ENCODE data around the gene CAPN12. TPM values are rescaled to one million over a fixed set of nuclear protein-coding genes. Genes with fewer than 3 reads are reported as not detected.
"Not testable (repeated sequence)": the region's sequence is repeated elsewhere in the genome, so short reads cannot be mapped to it uniquely, and the experiment has no call there.

Gene CAPN12
- polyA plus RNA-seq, 1 donor (not counting 4 experiments of a cell fraction or from before 2014, with no cell fraction given) = 5.6 TPM

- H3K9me1 ChIP-seq (ENCODE audit: control insufficient read depth, extremely low read depth, insufficient read depth, low read length) = no peaks in the 10 kb centered on the region
- H3K4me3 ChIP-seq (ENCODE audit: control insufficient read depth in 2 of 3, extremely low read depth in 1 of 3, insufficient read depth in 2 of 3, low read depth in 1 of 3, low read length in 3 of 3) = no peak overlapping the region
- no peaks in the 10 kb centered on the region for H3K36me3 ChIP-seq (ENCODE audit: control insufficient read depth in 2 of 2, extremely low read depth in 1 of 2, insufficient read depth in 2 of 2, low read length in 2 of 2)
- H3K4me2 ChIP-seq (ENCODE audit: control insufficient read depth, extremely low read depth, insufficient read depth, low read depth, low read length) = no peak overlapping the region
- FAIRE-seq = no peak
- H3K9ac ChIP-seq (ENCODE audit: control insufficient read depth, extremely low read depth, insufficient read depth, low read length) = no peak overlapping the region
- H4K20me1 ChIP-seq (ENCODE audit: control insufficient read depth, extremely low read depth, insufficient read depth, low read length) = no peaks in the 10 kb centered on the region
- H2AFZ ChIP-seq (ENCODE audit: control insufficient read depth, low read length) = no peak overlapping the region
- H3K79me2 ChIP-seq (ENCODE audit: control insufficient read depth, insufficient read depth, low read length) = no peaks in the 10 kb centered on the region
- peaks cover 6% of the 10 kb centered on the region for H3K4me1 ChIP-seq (ENCODE audit: control insufficient read depth, extremely low read depth, insufficient read depth, low read length)
- H3K27me3 ChIP-seq (ENCODE audit: control insufficient read depth, extremely low read depth, insufficient read depth, low read length) = no peaks in the 10 kb centered on the region
- no peak overlapping the region for H3K27ac ChIP-seq (ENCODE audit: control insufficient read depth, insufficient read depth, low read length)
- H3K9me3 ChIP-seq (ENCODE audit: control insufficient read depth, low read depth, low read length) = no peaks in the 10 kb centered on the region
- DNase-seq (ENCODE audit: low read depth, low spot score) = no peak
- TF ChIP-seq CTCF (optimal IDR thresholded peaks at IDR 0.05 in 1 of 3, IDR thresholded peaks at IDR 0.05 in 1 of 3, conservative IDR thresholded peaks at IDR 0.05 in 1 of 3; ENCODE audit: extremely low read depth in 1 of 3, insufficient read depth in 2 of 3, low read length in 3 of 3) (no peak), EZH2 (IDR thresholded peaks at IDR 0.05; ENCODE audit: low read length) (no peak)
- dilution Hi-C loops (cut with MboI; ENCODE audit: extremely low pct_ligation_motif_present, low sequenced_read_pairs) = no loop called here
Observed at GRCh38 chr19:38765214-38765613, 20.9 kb upstream of the CAPN12 start.

- TF ChIP-seq CTCF (optimal IDR thresholded peaks at IDR 0.05 in 1 of 3, IDR thresholded peaks at IDR 0.05 in 1 of 3, conservative IDR thresholded peaks at IDR 0.05 in 1 of 3; ENCODE audit: extremely low read depth in 1 of 3, insufficient read depth in 2 of 3, low read length in 3 of 3) (no peak), EZH2 (IDR thresholded peaks at IDR 0.05; ENCODE audit: low read length) (no peak)
- no peaks in the 10 kb centered on the region for H3K9me3 ChIP-seq (ENCODE audit: control insufficient read depth, low read depth, low read length)
- no peak overlapping the region for H3K9ac ChIP-seq (ENCODE audit: control insufficient read depth, extremely low read depth, insufficient read depth, low read length)
- no peak overlapping the region for H3K4me2 ChIP-seq (ENCODE audit: control insufficient read depth, extremely low read depth, insufficient read depth, low read depth, low read length)
- H3K27ac ChIP-seq (ENCODE audit: control insufficient read depth, insufficient read depth, low read length) = no peak overlapping the region
- DNase-seq (ENCODE audit: low read depth, low spot score) (no peak), FAIRE-seq (no peak)
- no peak overlapping the region for H3K4me3 ChIP-seq (ENCODE audit: control insufficient read depth in 2 of 3, extremely low read depth in 1 of 3, insufficient read depth in 2 of 3, low read depth in 1 of 3, low read length in 3 of 3)
- no peaks in the 10 kb centered on the region for H3K4me1 ChIP-seq (ENCODE audit: control insufficient read depth, extremely low read depth, insufficient read depth, low read length)
- H2AFZ ChIP-seq (ENCODE audit: control insufficient read depth, low read length) = no peak overlapping the region
- H3K79me2 ChIP-seq (ENCODE audit: control insufficient read depth, insufficient read depth, low read length) = no peaks in the 10 kb centered on the region
- dilution Hi-C loops (cut with MboI; ENCODE audit: extremely low pct_ligation_motif_present, low sequenced_read_pairs) = no loop called here
- no peaks in the 10 kb centered on the region for H3K36me3 ChIP-seq (ENCODE audit: control insufficient read depth in 2 of 2, extremely low read depth in 1 of 2, insufficient read depth in 2 of 2, low read length in 2 of 2)
- H4K20me1 ChIP-seq (ENCODE audit: control insufficient read depth, extremely low read depth, insufficient read depth, low read length) = no peaks in the 10 kb centered on the region
- H3K9me1 ChIP-seq (ENCODE audit: control insufficient read depth, extremely low read depth, insufficient read depth, low read length) = no peaks in the 10 kb centered on the region
- no peaks in the 10 kb centered on the region for H3K27me3 ChIP-seq (ENCODE audit: control insufficient read depth, extremely low read depth, insufficient read depth, low read length)
Observed at GRCh38 chr19:38763795-38764220, 19.5 kb upstream of the CAPN12 start.

- DNase-seq (ENCODE audit: low read depth, low spot score); H3K27ac ChIP-seq (ENCODE audit: control insufficient read depth, insufficient read depth, low read length); H3K9me1 ChIP-seq (ENCODE audit: control insufficient read depth, extremely low read depth, insufficient read depth, low read length); H3K36me3 ChIP-seq (ENCODE audit: control insufficient read depth in 2 of 2, extremely low read depth in 1 of 2, insufficient read depth in 2 of 2, low read length in 2 of 2); H3K79me2 ChIP-seq (ENCODE audit: control insufficient read depth, insufficient read depth, low read length); H3K9me3 ChIP-seq (ENCODE audit: control insufficient read depth, low read depth, low read length); H3K9ac ChIP-seq (ENCODE audit: control insufficient read depth, extremely low read depth, insufficient read depth, low read length); H3K27me3 ChIP-seq (ENCODE audit: control insufficient read depth, extremely low read depth, insufficient read depth, low read length); H3K4me3 ChIP-seq (ENCODE audit: control insufficient read depth in 2 of 3, extremely low read depth in 1 of 3, insufficient read depth in 2 of 3, low read depth in 1 of 3, low read length in 3 of 3); dilution Hi-C loops (cut with MboI; ENCODE audit: extremely low pct_ligation_motif_present, low sequenced_read_pairs); H2AFZ ChIP-seq (ENCODE audit: control insufficient read depth, low read length); H3K4me2 ChIP-seq (ENCODE audit: control insufficient read depth, extremely low read depth, insufficient read depth, low read depth, low read length); FAIRE-seq; H3K4me1 ChIP-seq (ENCODE audit: control insufficient read depth, extremely low read depth, insufficient read depth, low read length); H4K20me1 ChIP-seq (ENCODE audit: control insufficient read depth, extremely low read depth, insufficient read depth, low read length): not testable (repeated sequence)
Observed at GRCh38 chr19:38761884-38762389, 17.7 kb upstream of the CAPN12 start.

GRCh38 chr19:38760805-38761517 lies 16.7 kb upstream of the CAPN12 start:
- H2AFZ ChIP-seq (ENCODE audit: control insufficient read depth, low read length); H3K27me3 ChIP-seq (ENCODE audit: control insufficient read depth, extremely low read depth, insufficient read depth, low read length); H3K27ac ChIP-seq (ENCODE audit: control insufficient read depth, insufficient read depth, low read length); dilution Hi-C loops (cut with MboI; ENCODE audit: extremely low pct_ligation_motif_present, low sequenced_read_pairs); H3K79me2 ChIP-seq (ENCODE audit: control insufficient read depth, insufficient read depth, low read length); DNase-seq (ENCODE audit: low read depth, low spot score); H3K36me3 ChIP-seq (ENCODE audit: control insufficient read depth in 2 of 2, extremely low read depth in 1 of 2, insufficient read depth in 2 of 2, low read length in 2 of 2); H3K4me2 ChIP-seq (ENCODE audit: control insufficient read depth, extremely low read depth, insufficient read depth, low read depth, low read length); H3K4me3 ChIP-seq (ENCODE audit: control insufficient read depth in 2 of 3, extremely low read depth in 1 of 3, insufficient read depth in 2 of 3, low read depth in 1 of 3, low read length in 3 of 3); FAIRE-seq; H3K9me1 ChIP-seq (ENCODE audit: control insufficient read depth, extremely low read depth, insufficient read depth, low read length); H4K20me1 ChIP-seq (ENCODE audit: control insufficient read depth, extremely low read depth, insufficient read depth, low read length); H3K9ac ChIP-seq (ENCODE audit: control insufficient read depth, extremely low read depth, insufficient read depth, low read length); H3K4me1 ChIP-seq (ENCODE audit: control insufficient read depth, extremely low read depth, insufficient read depth, low read length); H3K9me3 ChIP-seq (ENCODE audit: control insufficient read depth, low read depth, low read length): not testable (repeated sequence)
